ENCODE data around the gene GHR. TPM values are rescaled to one million over a fixed set of nuclear protein-coding genes. Genes with fewer than 3 reads are reported as not detected.

Gene GHR
- total and polyA plus RNA-seq, 10 of the 15 experiments (the other 5 are each of a cell fraction or from before 2014, with no cell fraction given): 0.23 to 10.2 (median 0.48) TPM

- Histone ChIP-seq H3K4me1 (ENCODE audit: control insufficient read depth, insufficient read depth, low read length) (no peaks in the 10 kb centered on the region), H3K27me3 (replicated peaks in 1 of 2; ENCODE audit: control insufficient read depth in 2 of 2, insufficient read depth in 2 of 2, low read length in 1 of 2) (no peaks in the 10 kb centered on the region), H2AFZ (ENCODE audit: control insufficient read depth, low read depth, low read length) (no peak overlapping the region), H3K27ac (ENCODE audit: control insufficient read depth, insufficient read depth) (no peak overlapping the region), H3K9me3 (replicated peaks; ENCODE audit: control insufficient read depth, insufficient read depth, low read length) (no peaks in the 10 kb centered on the region), H3K79me2 (ENCODE audit: control insufficient read depth, insufficient read depth, low read length) (no peaks in the 10 kb centered on the region), H4K20me1 (ENCODE audit: control insufficient read depth, insufficient read depth) (no peaks in the 10 kb centered on the region), H3K4me2 (ENCODE audit: control insufficient read depth, insufficient read depth) (no peak overlapping the region), H3K4me3 (no peak overlapping the region), H3K36me3 (ENCODE audit: control insufficient read depth in 2 of 2, insufficient read depth in 2 of 2, low read length in 1 of 2) (no peaks in the 10 kb centered on the region), H3K9ac (ENCODE audit: control insufficient read depth, insufficient read depth, low read length) (no peak overlapping the region)
- FAIRE-seq: no peak
- ATAC-seq: no peak
- no peak for DNase-seq (ENCODE audit: low read depth, low spot score)
- SMC1A ChIA-PET (ENCODE audit: uncharacterized antibody, unreplicated experiment): interaction anchor here (1.5 to 1.9 kb wide), 4 partner anchors 12 to 144 kb away, joined by 3 to 8 read pairs (median 4); no protein-coding TSS in a partner anchor
- 92% methylated on average over 3 of the region's 3 CpGs for WGBS (ENCODE audit: insufficient coverage, insufficient replicate concordance, low lambda C conversion rate, missing lambda C conversion rate)
- POLR2A ChIA-PET: interaction anchor here (0.6 kb wide), 1 partner anchor 308 kb away, joined by 4 read pairs; no protein-coding TSS in a partner anchor
- intact Hi-C loops (cut with micrococcal nuclease; ENCODE audit: unreplicated experiment): no loop called here
- BruUV-seq (replicated peaks): no TSS peak
- CTCF ChIA-PET: interaction anchor here (0.7 to 3.6 kb wide), 13 partner anchors 9 to 551 kb away, joined by 3 to 19 read pairs (median 4); no protein-coding TSS in a partner anchor
- in situ Hi-C loops (cut with MboI): no loop called here
- RAD21 ChIA-PET (ENCODE audit: unreplicated experiment): interaction anchor here (1.2 to 2.8 kb wide), 2 partner anchors 20 to 144 kb away, joined by 4 to 15 read pairs; no protein-coding TSS in a partner anchor
- TF ChIP-seq RUNX3 (IDR thresholded peaks at IDR 0.05; ENCODE audit: low read length) (no peak), IRF5 (IDR thresholded peaks at IDR 0.05; ENCODE audit: borderline replicate concordance) (no peak), BCLAF1 (IDR thresholded peaks at IDR 0.05) (no peak), MYC (IDR thresholded peaks at IDR 0.05; ENCODE audit: insufficient read depth, insufficient read length, insufficient replicate concordance, low read length, severe bottlenecking) (no peak), CEBPZ (IDR thresholded peaks at IDR 0.05; ENCODE audit: low read depth, low read length) (no peak), E4F1 (IDR thresholded peaks at IDR 0.05; ENCODE audit: borderline replicate concordance, partially characterized antibody) (no peak), NFIC (IDR thresholded peaks at IDR 0.05; ENCODE audit: low read depth, low read length) (no peak), ZBED1 (IDR thresholded peaks at IDR 0.05; ENCODE audit: borderline replicate concordance) (no peak), TCF7 (IDR thresholded peaks at IDR 0.05; ENCODE audit: borderline replicate concordance) (no peak), RCOR1 (conservative IDR thresholded peaks at IDR 0.05; ENCODE audit: low read depth, low read length) (no peak), ATF3 (IDR thresholded peaks at IDR 0.05; ENCODE audit: borderline replicate concordance, extremely low read depth, low read depth, low read length) (no peak), CHD2 (IDR thresholded peaks at IDR 0.05; ENCODE audit: borderline replicate concordance, low read depth, low read length) (no peak)
These were observed 322.6 kb downstream of the GHR start for GRCh38 chr5:42745856-42746255.

All from GM12878 (cell line).